SK-N-SH treated with all-trans-retinoic acid at 6 μM for 48 hours (cell line): ENCODE results near the gene CISD3.

Source experiments
- ATAC-seq: fragments of 200-7000 bp; cut with Tn5 transposase; 3 replicates; pipeline ENCODE4 v1.9.1; 2020; ENCODE audit warnings: mild to moderate bottlenecking, moderate library complexity
- ARNTL ChIP-seq: fragments of 450-650 bp; formaldehyde crosslinking; IDR thresholded peaks from 2 replicates; pipeline ENCODE4 v1.5.0; 2020; ENCODE audit warnings: low read depth, mild to moderate bottlenecking, moderate library complexity, borderline replicate concordance
- BACH2 ChIP-seq: fragments of 250-450 bp; sonication (Bioruptor Pico); IDR thresholded peaks from 2 replicates; pipeline ENCODE4 v1.9.0; 2021; ENCODE audit warnings: mild to moderate bottlenecking, borderline replicate concordance
- CSDC2 ChIP-seq: fragments of 250-450 bp; sonication (Bioruptor Pico); IDR thresholded peaks from 2 replicates; pipeline ENCODE4 v1.5.0; 2020; ENCODE audit warnings: mild to moderate bottlenecking, moderate library complexity
- CSRNP3 ChIP-seq: fragments of 250-450 bp; sonication (Bioruptor Pico); IDR thresholded peaks from 2 replicates; pipeline ENCODE4 v1.5.1; 2021; ENCODE audit warnings: mild to moderate bottlenecking, moderate library complexity
- ESRRG ChIP-seq: fragments of 250-450 bp; sonication (Bioruptor Pico); IDR thresholded peaks from 2 replicates; pipeline ENCODE4 v1.6.1; 2021; ENCODE audit warnings: mild to moderate bottlenecking
- ISL1 ChIP-seq: fragments of 250-450 bp; sonication (Bioruptor Pico); IDR thresholded peaks from 2 replicates; pipeline ENCODE4 v2.1.2; 2022; ENCODE audit warnings: mild to moderate bottlenecking, moderate library complexity
- PATZ1 ChIP-seq: fragments of 250-450 bp; sonication (Bioruptor Pico); IDR thresholded peaks from 2 replicates; pipeline ENCODE4 v1.8.0; 2020; ENCODE audit warnings: mild to moderate bottlenecking, moderate library complexity, borderline replicate concordance
- PPARA ChIP-seq: fragments of 250-450 bp; sonication (Bioruptor Pico); IDR thresholded peaks from 2 replicates; pipeline ENCODE4 v1.5.0; 2020; ENCODE audit warnings: mild to moderate bottlenecking, borderline replicate concordance
- RARB ChIP-seq: fragments of 250-450 bp; sonication (Bioruptor Pico); IDR thresholded peaks from 2 replicates; pipeline ENCODE4 v1.8.0; 2021; ENCODE audit warnings: mild to moderate bottlenecking, moderate library complexity
- SNAI2 ChIP-seq: fragments of 250-450 bp; sonication (Bioruptor Pico); IDR thresholded peaks from 2 replicates; pipeline ENCODE4 v1.5.0; 2020; ENCODE audit warnings: mild to moderate bottlenecking, moderate library complexity
- TCF4 ChIP-seq: fragments of 250-450 bp; sonication (Bioruptor Pico); IDR thresholded peaks from 2 replicates; pipeline ENCODE4 v1.8.0; 2021; ENCODE audit warnings: mild to moderate bottlenecking, moderate library complexity, borderline replicate concordance
- TOX ChIP-seq: fragments of 250-450 bp; sonication (Bioruptor Pico); IDR thresholded peaks from 2 replicates; pipeline ENCODE4 v1.8.0; 2021; ENCODE audit warnings: mild to moderate bottlenecking, moderate library complexity, borderline replicate concordance
- TSHZ2 ChIP-seq: fragments of 250-450 bp; sonication (Bioruptor Pico); IDR thresholded peaks from 2 replicates; pipeline ENCODE4 v1.5.0; 2020; ENCODE audit warnings: mild to moderate bottlenecking, moderate library complexity
- ZC3H10 ChIP-seq: fragments of 250-450 bp; sonication (Bioruptor Pico); IDR thresholded peaks from 2 replicates; pipeline ENCODE4 v1.5.1; 2021; ENCODE audit warnings: mild to moderate bottlenecking, moderate library complexity
- ZFP3 ChIP-seq: fragments of 250-450 bp; sonication (Bioruptor Pico); IDR thresholded peaks from 2 replicates; pipeline ENCODE4 v1.5.0; 2020; ENCODE audit warnings: mild to moderate bottlenecking, moderate library complexity
- ZFP30 ChIP-seq: fragments of 450-650 bp; formaldehyde crosslinking; IDR thresholded peaks from 2 replicates; pipeline ENCODE4 v1.5.0; 2022; ENCODE audit warnings: mild to moderate bottlenecking, moderate library complexity
- ZNF565 ChIP-seq: fragments of 450-650 bp; formaldehyde crosslinking; conservative IDR thresholded peaks from 2 replicates; pipeline ENCODE4 v1.5.0; 2020; ENCODE audit warnings: low read depth, mild to moderate bottlenecking, moderate library complexity
- TF ChIP-seq, protein P1 (sequence below): fragments of 250-450 bp; sonication (Bioruptor Pico); IDR thresholded peaks from 2 replicates; pipeline ENCODE4 v1.8.0; 2021; ENCODE audit warnings: low read depth, mild to moderate bottlenecking, moderate library complexity, borderline replicate concordance
- TF ChIP-seq, protein P2 (sequence below): fragments of 250-450 bp; sonication (Bioruptor Pico); IDR thresholded peaks from 2 replicates; pipeline ENCODE4 v1.5.1; 2020; ENCODE audit warnings: low read depth, mild to moderate bottlenecking, moderate library complexity

CISD3 gene

DNA sequence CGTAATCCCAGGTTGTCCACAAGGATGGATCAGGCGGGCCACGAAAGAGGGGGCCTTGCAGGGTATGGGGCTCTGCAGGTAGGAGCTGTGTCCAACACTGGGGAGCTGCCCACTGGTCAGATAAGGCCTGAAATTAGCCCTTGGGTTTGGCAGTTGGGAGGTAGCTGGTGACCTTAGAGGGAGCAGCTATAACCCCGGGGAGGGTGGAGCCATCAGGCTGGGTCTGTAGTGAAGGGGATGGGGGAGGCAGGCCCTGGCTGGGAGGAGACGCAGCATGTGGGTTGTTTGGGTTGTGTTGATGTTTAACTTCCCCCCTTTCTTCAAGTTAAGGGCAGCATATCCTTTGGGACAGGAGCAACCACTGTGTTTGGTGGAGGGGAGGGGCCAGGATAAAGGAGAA lies 19.2 kb upstream of the CISD3 start:
- no peak for ATAC-seq
- TF ChIP-seq ISL1 (CRISPR knock-in tag) (no peak), BACH2 (CRISPR knock-in tag) (no peak), ZC3H10 (no peak), ZFP30 (CRISPR knock-in tag) (no peak), ZFP3 (CRISPR knock-in tag) (no peak), ESRRG (CRISPR knock-in tag) (no peak), TSHZ2 (no peak), CSDC2 (CRISPR knock-in tag) (no peak), PPARA (CRISPR knock-in tag) (no peak), SNAI2 (CRISPR knock-in tag) (no peak), CSRNP3 (CRISPR knock-in tag) (no peak), TOX (no peak), ZNF565 (no peak), TCF4 (CRISPR knock-in tag) (no peak), RARB (CRISPR knock-in tag) (no peak), ARNTL (CRISPR knock-in tag) (no peak)
- TF ChIP-seq, protein P1, sequence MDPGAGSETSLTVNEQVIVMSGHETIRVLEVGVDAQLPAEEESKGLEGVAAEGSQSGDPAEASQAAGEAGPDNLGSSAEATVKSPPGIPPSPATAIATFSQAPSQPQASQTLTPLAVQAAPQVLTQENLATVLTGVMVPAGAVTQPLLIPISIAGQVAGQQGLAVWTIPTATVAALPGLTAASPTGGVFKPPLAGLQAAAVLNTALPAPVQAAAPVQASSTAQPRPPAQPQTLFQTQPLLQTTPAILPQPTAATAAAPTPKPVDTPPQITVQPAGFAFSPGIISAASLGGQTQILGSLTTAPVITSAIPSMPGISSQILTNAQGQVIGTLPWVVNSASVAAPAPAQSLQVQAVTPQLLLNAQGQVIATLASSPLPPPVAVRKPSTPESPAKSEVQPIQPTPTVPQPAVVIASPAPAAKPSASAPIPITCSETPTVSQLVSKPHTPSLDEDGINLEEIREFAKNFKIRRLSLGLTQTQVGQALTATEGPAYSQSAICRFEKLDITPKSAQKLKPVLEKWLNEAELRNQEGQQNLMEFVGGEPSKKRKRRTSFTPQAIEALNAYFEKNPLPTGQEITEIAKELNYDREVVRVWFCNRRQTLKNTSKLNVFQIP (CRISPR knock-in tag): no peak
- TF ChIP-seq, protein P2, sequence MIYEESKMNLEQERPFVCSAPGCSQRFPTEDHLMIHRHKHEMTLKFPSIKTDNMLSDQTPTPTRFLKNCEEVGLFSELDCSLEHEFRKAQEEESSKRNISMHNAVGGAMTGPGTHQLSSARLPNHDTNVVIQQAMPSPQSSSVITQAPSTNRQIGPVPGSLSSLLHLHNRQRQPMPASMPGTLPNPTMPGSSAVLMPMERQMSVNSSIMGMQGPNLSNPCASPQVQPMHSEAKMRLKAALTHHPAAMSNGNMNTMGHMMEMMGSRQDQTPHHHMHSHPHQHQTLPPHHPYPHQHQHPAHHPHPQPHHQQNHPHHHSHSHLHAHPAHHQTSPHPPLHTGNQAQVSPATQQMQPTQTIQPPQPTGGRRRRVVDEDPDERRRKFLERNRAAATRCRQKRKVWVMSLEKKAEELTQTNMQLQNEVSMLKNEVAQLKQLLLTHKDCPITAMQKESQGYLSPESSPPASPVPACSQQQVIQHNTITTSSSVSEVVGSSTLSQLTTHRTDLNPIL (CRISPR knock-in tag): no peak

DNA sequence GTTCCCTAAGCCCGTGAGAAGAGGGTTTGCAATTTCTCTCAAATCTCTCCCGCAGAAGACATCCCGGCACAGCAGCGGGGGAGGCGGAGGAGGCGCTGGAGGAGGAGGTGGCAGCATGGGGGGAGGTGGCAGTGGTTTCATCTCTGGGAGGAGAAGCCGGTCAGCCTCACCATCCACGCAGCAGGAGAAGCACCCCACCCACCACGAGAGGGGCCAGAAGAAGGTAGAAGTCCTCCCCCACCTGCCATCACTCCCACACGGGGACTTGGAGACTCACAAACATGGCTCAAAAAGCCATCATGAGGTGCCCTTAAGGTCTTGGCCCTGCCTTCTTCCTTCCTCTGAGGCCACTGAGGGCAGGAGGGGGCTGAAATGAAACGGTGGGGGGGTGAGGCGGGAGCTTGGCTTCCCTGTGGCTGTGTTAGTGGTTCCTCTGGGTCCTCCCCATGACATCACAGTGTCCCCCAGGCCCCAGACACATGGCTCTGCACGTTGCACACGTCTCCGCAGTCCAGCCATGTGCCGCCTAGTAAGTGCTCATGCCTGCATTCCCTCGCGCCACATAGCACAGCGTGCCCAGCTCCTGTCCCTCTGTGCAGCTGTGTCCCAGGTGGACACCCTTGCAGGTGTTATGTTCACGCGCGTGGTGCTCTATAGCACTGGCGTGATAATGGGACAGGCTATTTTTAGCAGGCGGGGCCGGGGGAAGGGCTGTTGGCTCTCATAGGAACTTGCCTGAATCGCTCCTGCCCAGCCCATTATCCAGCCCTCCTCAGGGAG lies 18.2 kb upstream of the CISD3 start:
- TF ChIP-seq PATZ1 (CRISPR knock-in tag) (no peak), SNAI2 (CRISPR knock-in tag) (no peak), ESRRG (CRISPR knock-in tag) (no peak)

DNA sequence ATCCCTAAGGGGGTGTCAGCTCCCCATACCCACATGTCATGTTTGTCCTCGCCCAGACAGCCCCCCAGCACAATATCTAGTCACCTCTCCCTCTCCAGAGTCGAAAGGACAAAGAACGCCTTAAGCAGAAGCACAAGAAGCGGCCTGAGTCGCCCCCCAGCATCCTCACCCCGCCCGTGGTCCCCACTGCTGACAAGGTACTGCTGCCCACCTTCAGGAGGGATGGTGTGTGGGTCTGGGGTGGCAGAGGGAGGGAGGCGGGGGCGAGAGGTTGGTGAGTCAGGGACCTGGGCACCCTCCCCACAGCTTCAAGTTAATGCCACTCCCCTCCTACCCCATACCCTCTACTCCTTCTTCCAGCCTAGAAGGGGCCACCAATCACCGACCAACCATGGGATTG lies 17.5 kb upstream of the CISD3 start:
- no peak for TF ChIP-seq TSHZ2
- TF ChIP-seq, protein P2 (CRISPR knock-in tag): no peak
- no peak for ATAC-seq

More for the DNA sequence above, 18.2 kb upstream of the CISD3 start:
- ATAC-seq: no peak
